Measurements from ENCODE around the gene PLEKHA7. TPM values are rescaled to one million over a fixed set of nuclear protein-coding genes. Genes with fewer than 3 reads are reported as not detected.

Gene PLEKHA7
- total RNA-seq, 1 experiment from 2014 or later = 7.2 TPM

GRCh38 chr11:16846305-16846704 lies 167.9 kb downstream of the PLEKHA7 start:
- intact Hi-C loops (cut with micrococcal nuclease) = no loop called here
- CTCF ChIA-PET = no interaction called here

GRCh38 chr11:16844268-16844771 lies 169.9 kb downstream of the PLEKHA7 start:
- H3K27ac ChIP-seq (ENCODE audit: low read depth, low read length) = no peak overlapping the region
- H2AFZ ChIP-seq (ENCODE audit: low read depth, low read length, poor library complexity, severe bottlenecking) = no peak overlapping the region
- no peaks in the 10 kb centered on the region for H3K27me3 ChIP-seq (ENCODE audit: insufficient read depth, low read length)
- no peak for ATAC-seq
- no peaks in the 10 kb centered on the region for H4K20me1 ChIP-seq (ENCODE audit: insufficient read depth)
- no TSS peak for BruUV-seq (replicated peaks)
- H3K4me1 ChIP-seq (ENCODE audit: control insufficient read depth in 1 of 2, insufficient read depth in 2 of 2, low read length in 2 of 2) = no peaks in the 10 kb centered on the region
- H3K9ac ChIP-seq (ENCODE audit: low read length) = no peak overlapping the region
- ChIA-PET POLR2A (no interaction called here), RAD21 (ENCODE audit: low non-redundant PET in 1 of 2, low total read pairs in 2 of 2, uncharacterized antibody in 2 of 2, unreplicated experiment in 2 of 2) (no interaction called here), CTCF (no interaction called here)
- H3K4me3 ChIP-seq (replicated peaks in 1 of 2; ENCODE audit: low read depth in 1 of 2, low read length in 2 of 2) = no peak overlapping the region
- no peak for TF ChIP-seq JUND (IDR thresholded peaks at IDR 0.05)
- TF ChIP-seq EZH2 (IDR thresholded peaks at IDR 0.05) = no peak
- no peak for TF ChIP-seq ZBTB33 (IDR thresholded peaks at IDR 0.05; ENCODE audit: extremely low read depth, insufficient replicate concordance, low read length)
- TF ChIP-seq ZFX (IDR thresholded peaks at IDR 0.05) = no peak
- TF ChIP-seq ELF1 (IDR thresholded peaks at IDR 0.05; ENCODE audit: borderline replicate concordance, low read depth) = no peak
- H3K36me3 ChIP-seq (ENCODE audit: control insufficient read depth in 1 of 2, insufficient read depth in 2 of 2, low read length in 2 of 2) = no peaks in the 10 kb centered on the region
- no peak overlapping the region for H3K4me2 ChIP-seq (ENCODE audit: low read length)
- no peaks in the 10 kb centered on the region for H3K9me3 ChIP-seq (ENCODE audit: control insufficient read depth in 1 of 2, insufficient read depth in 1 of 2, low read depth in 1 of 2, low read length in 2 of 2)
- H3K9me2 ChIP-seq (ENCODE audit: insufficient read depth) = no peaks in the 10 kb centered on the region
- no peaks in the 10 kb centered on the region for H3K79me2 ChIP-seq (ENCODE audit: insufficient read depth, low read length)
- intact Hi-C loops (cut with micrococcal nuclease) = no loop called here
- DNase-seq (ENCODE audit: low read depth, low spot score) = no peak

More at GRCh38 chr11:16846305-16846704, 167.9 kb downstream of the PLEKHA7 start:
- no peak for DNase-seq (ENCODE audit: low read depth, low spot score)
- Histone ChIP-seq H4K20me1 (ENCODE audit: insufficient read depth) (no peaks in the 10 kb centered on the region), H3K4me1 (ENCODE audit: control insufficient read depth in 1 of 2, insufficient read depth in 2 of 2, low read length in 2 of 2) (no peaks in the 10 kb centered on the region), H3K9me2 (ENCODE audit: insufficient read depth) (no peaks in the 10 kb centered on the region), H3K36me3 (ENCODE audit: control insufficient read depth in 1 of 2, insufficient read depth in 2 of 2, low read length in 2 of 2) (no peaks in the 10 kb centered on the region), H3K9ac (ENCODE audit: low read length) (no peak overlapping the region), H3K27ac (ENCODE audit: low read depth, low read length) (no peak overlapping the region), H2AFZ (ENCODE audit: low read depth, low read length, poor library complexity, severe bottlenecking) (no peak overlapping the region), H3K4me3 (replicated peaks in 1 of 2; ENCODE audit: low read depth in 1 of 2, low read length in 2 of 2) (no peak overlapping the region), H3K27me3 (ENCODE audit: insufficient read depth, low read length) (no peaks in the 10 kb centered on the region), H3K4me2 (ENCODE audit: low read length) (no peak overlapping the region), H3K9me3 (ENCODE audit: control insufficient read depth in 1 of 2, insufficient read depth in 1 of 2, low read depth in 1 of 2, low read length in 2 of 2) (no peaks in the 10 kb centered on the region), H3K79me2 (ENCODE audit: insufficient read depth, low read length) (no peaks in the 10 kb centered on the region)
- POLR2A ChIA-PET = no interaction called here
- no peak for ATAC-seq
- TF ChIP-seq ATF3 (IDR thresholded peaks at IDR 0.05) (no peak), POLR2A (IDR thresholded peaks at IDR 0.05; ENCODE audit: borderline replicate concordance, extremely low read depth, insufficient read depth, insufficient read length) (no peak), SRF (IDR thresholded peaks at IDR 0.05; ENCODE audit: low read depth) (0 out of 2 replicates have a peak, but pooled peaks have one; percentile 39)
- RAD21 ChIA-PET (ENCODE audit: low non-redundant PET in 1 of 2, low total read pairs in 2 of 2, uncharacterized antibody in 2 of 2, unreplicated experiment in 2 of 2) = no interaction called here
- BruUV-seq (replicated peaks) = no TSS peak
